Measurements from ENCODE around the gene ANKRD11.

ANKRD11 gene

DNA sequence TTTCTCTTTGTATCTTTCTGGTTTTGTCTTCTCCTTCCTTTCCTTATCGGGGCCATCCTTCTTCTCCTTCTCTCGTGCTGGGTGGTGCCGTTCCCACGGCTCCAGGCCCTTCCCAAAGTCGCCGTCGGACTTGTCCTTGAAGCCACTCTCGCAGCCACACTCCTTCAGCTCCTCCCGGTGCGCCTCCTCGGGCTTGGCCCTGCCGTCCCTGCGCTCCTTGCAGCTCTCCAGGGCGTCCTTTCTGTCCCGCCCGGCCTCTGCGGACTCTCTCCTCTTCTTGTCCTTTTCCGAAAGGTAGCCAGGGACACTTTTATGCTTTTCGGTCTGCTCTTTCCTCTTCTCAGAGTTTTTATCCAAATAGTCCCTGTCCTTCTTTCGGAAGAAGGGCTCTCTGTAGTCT lies 206.9 kb downstream of the ANKRD11 start:
- no peak overlapping the region for H3K9ac ChIP-seq (ENCODE audit: low read depth, low read length, poor library complexity, severe bottlenecking)
- H3K9me3 ChIP-seq (ENCODE audit: insufficient read depth, low read depth, low read length): no peaks in the 10 kb centered on the region
- H3K27me3 ChIP-seq (ENCODE audit: insufficient read depth, low read length, poor library complexity, severe bottlenecking): no peaks in the 10 kb centered on the region
- H3K79me2 ChIP-seq (ENCODE audit: insufficient read depth, low read length): no peaks in the 10 kb centered on the region
- no peak overlapping the region for H3K4me2 ChIP-seq (ENCODE audit: low read depth, low read length, poor library complexity, severe bottlenecking)
- peaks cover 45% of the 10 kb centered on the region; the same call in 1 of the 2 replicates for H3K36me3 ChIP-seq (ENCODE audit: insufficient read depth, low read length)
- H3K4me3 ChIP-seq (ENCODE audit: low read length, poor library complexity, severe bottlenecking): no peak overlapping the region
- H2AFZ ChIP-seq (ENCODE audit: low read length): no peak overlapping the region
- no peaks in the 10 kb centered on the region for H4K20me1 ChIP-seq (ENCODE audit: insufficient read depth, low read length, poor library complexity, severe bottlenecking)
- no peaks in the 10 kb centered on the region for H3K9me2 ChIP-seq (replicated peaks; ENCODE audit: low read depth, low read length)
- H3F3A ChIP-seq (ENCODE audit: low read depth): no peaks in the 10 kb centered on the region
- H3K4me1 ChIP-seq (ENCODE audit: insufficient read depth, low read length, poor library complexity, severe bottlenecking): no peaks in the 10 kb centered on the region
- TF ChIP-seq, protein P1, sequence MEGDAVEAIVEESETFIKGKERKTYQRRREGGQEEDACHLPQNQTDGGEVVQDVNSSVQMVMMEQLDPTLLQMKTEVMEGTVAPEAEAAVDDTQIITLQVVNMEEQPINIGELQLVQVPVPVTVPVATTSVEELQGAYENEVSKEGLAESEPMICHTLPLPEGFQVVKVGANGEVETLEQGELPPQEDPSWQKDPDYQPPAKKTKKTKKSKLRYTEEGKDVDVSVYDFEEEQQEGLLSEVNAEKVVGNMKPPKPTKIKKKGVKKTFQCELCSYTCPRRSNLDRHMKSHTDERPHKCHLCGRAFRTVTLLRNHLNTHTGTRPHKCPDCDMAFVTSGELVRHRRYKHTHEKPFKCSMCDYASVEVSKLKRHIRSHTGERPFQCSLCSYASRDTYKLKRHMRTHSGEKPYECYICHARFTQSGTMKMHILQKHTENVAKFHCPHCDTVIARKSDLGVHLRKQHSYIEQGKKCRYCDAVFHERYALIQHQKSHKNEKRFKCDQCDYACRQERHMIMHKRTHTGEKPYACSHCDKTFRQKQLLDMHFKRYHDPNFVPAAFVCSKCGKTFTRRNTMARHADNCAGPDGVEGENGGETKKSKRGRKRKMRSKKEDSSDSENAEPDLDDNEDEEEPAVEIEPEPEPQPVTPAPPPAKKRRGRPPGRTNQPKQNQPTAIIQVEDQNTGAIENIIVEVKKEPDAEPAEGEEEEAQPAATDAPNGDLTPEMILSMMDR (conservative IDR thresholded peaks at IDR 0.05; ENCODE audit: low read length): no peak
- no peak for TF ChIP-seq EZH2phosphoT487 (IDR thresholded peaks at IDR 0.05; ENCODE audit: borderline replicate concordance)

DNA sequence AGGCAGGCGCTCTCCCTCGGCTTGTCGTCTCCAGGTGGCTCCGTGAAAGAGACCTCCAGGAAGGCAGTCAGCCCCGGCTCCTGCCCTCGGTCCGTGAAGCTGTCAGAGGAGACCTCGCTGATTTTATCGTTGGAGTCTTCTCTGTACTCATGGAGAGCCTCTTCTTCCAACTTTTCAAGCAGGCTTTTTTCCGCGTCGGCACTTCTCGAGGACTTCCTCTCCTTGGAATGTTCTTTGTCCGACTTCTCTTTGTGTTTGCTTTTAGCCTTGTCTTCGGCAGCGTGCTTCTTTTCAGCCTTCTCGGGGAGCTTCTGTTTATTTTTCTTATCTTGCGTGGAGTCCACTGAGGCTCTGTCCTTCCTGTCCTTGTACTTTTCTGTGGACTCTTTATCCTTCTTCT lies 207.8 kb downstream of the ANKRD11 start:
- Histone ChIP-seq H3K9ac (ENCODE audit: low read depth, low read length, poor library complexity, severe bottlenecking) (no peak overlapping the region), H3F3A (ENCODE audit: low read depth) (no peaks in the 10 kb centered on the region), H4K20me1 (ENCODE audit: insufficient read depth, low read length, poor library complexity, severe bottlenecking) (no peaks in the 10 kb centered on the region), H3K27me3 (ENCODE audit: insufficient read depth, low read length, poor library complexity, severe bottlenecking) (no peaks in the 10 kb centered on the region), H3K4me2 (ENCODE audit: low read depth, low read length, poor library complexity, severe bottlenecking) (no peak overlapping the region), H3K79me2 (ENCODE audit: insufficient read depth, low read length) (no peaks in the 10 kb centered on the region), H3K4me3 (ENCODE audit: low read length, poor library complexity, severe bottlenecking) (no peak overlapping the region), H3K4me1 (ENCODE audit: insufficient read depth, low read length, poor library complexity, severe bottlenecking) (no peaks in the 10 kb centered on the region), H3K9me3 (ENCODE audit: insufficient read depth, low read depth, low read length) (no peaks in the 10 kb centered on the region), H2AFZ (ENCODE audit: low read length) (no peak overlapping the region), H3K36me3 (ENCODE audit: insufficient read depth, low read length) (peaks cover 36% of the 10 kb centered on the region; the same call in 1 of the 2 replicates), H3K9me2 (replicated peaks; ENCODE audit: low read depth, low read length) (no peaks in the 10 kb centered on the region)
- no peak for TF ChIP-seq EZH2phosphoT487 (IDR thresholded peaks at IDR 0.05; ENCODE audit: borderline replicate concordance)
- TF ChIP-seq, protein P1 (conservative IDR thresholded peaks at IDR 0.05; ENCODE audit: low read length): no peak

DNA sequence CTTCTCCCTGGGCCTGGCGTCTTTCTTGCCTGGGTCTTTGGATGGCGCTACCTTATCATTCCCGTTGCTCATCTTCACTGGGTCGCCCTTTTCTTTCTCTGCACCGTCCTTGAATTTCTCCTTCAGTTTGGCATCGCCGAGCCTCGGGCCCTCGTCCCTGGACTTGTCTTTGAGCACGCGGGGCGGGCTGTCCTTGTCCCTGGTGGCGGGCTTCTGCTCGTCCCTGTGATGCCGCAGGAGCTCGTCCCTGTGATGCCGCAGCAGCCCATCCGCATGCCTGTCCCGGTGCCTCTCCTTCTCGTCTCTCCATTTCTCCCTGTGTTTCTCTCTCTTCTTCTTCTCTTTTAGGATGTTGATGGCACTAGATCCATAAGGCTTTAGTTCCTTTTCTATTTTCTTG lies 208.5 kb downstream of the ANKRD11 start:
- no peak overlapping the region for H3K4me3 ChIP-seq (ENCODE audit: low read length, poor library complexity, severe bottlenecking)
- H3K9me3 ChIP-seq (ENCODE audit: insufficient read depth, low read depth, low read length): no peaks in the 10 kb centered on the region
- no peak overlapping the region for H3K4me2 ChIP-seq (ENCODE audit: low read depth, low read length, poor library complexity, severe bottlenecking)
- no peaks in the 10 kb centered on the region for H3K79me2 ChIP-seq (ENCODE audit: insufficient read depth, low read length)
- no peaks in the 10 kb centered on the region for H3F3A ChIP-seq (ENCODE audit: low read depth)
- H3K4me1 ChIP-seq (ENCODE audit: insufficient read depth, low read length, poor library complexity, severe bottlenecking): no peaks in the 10 kb centered on the region
- H3K27me3 ChIP-seq (ENCODE audit: insufficient read depth, low read length, poor library complexity, severe bottlenecking): no peaks in the 10 kb centered on the region
- no peak for TF ChIP-seq EZH2phosphoT487 (IDR thresholded peaks at IDR 0.05; ENCODE audit: borderline replicate concordance)
- TF ChIP-seq, protein P1 (conservative IDR thresholded peaks at IDR 0.05; ENCODE audit: low read length): no peak
- H3K36me3 ChIP-seq (ENCODE audit: insufficient read depth, low read length): peaks cover 29% of the 10 kb centered on the region; the same call in 1 of the 2 replicates
- H4K20me1 ChIP-seq (ENCODE audit: insufficient read depth, low read length, poor library complexity, severe bottlenecking): no peaks in the 10 kb centered on the region
- no peaks in the 10 kb centered on the region for H3K9me2 ChIP-seq (replicated peaks; ENCODE audit: low read depth, low read length)
- no peak overlapping the region for H2AFZ ChIP-seq (ENCODE audit: low read length)
- no peak overlapping the region for H3K9ac ChIP-seq (ENCODE audit: low read depth, low read length, poor library complexity, severe bottlenecking)

Data from Loucy (cell line).